IPS-20b (cell line): Measurements from ENCODE around the gene ME1.
"Not testable (repeated sequence)": the region's sequence is repeated elsewhere in the genome, so short reads cannot be mapped to it uniquely, and the experiment has no call there.

Experiments
- H3K27ac ChIP-seq: one replicate; pipeline ENCODE4 v1.5.1; 2013; ENCODE audit warnings: low read length
- H3K27me3 ChIP-seq: 2 replicates; pipeline ENCODE4 v1.6.1; 2013; ENCODE audit warnings: mild to moderate bottlenecking, low read length, inconsistent platforms; ENCODE audit not compliant: insufficient read depth
- H3K36me3 ChIP-seq: 2 replicates; pipeline ENCODE4 v1.6.1; 2013; ENCODE audit warnings: low read depth, mild to moderate bottlenecking, inconsistent platforms, low read length, moderate library complexity; ENCODE audit not compliant: insufficient read depth
- H3K4me1 ChIP-seq: 2 replicates; pipeline ENCODE4 v1.6.1; 2013; ENCODE audit warnings: mild to moderate bottlenecking, control low read depth, inconsistent platforms, low read length, moderate library complexity; ENCODE audit not compliant: insufficient read depth
- H3K4me3 ChIP-seq: 2 replicates; pipeline ENCODE4 v1.5.1; 2013; ENCODE audit warnings: mild to moderate bottlenecking, low read length, inconsistent platforms
- H3K9ac ChIP-seq: 2 replicates; pipeline ENCODE4 v1.6.1; 2013; ENCODE audit warnings: low read depth, mild to moderate bottlenecking, inconsistent platforms, low read length, moderate library complexity
- H3K9me3 ChIP-seq: 2 replicates; pipeline ENCODE4 v1.6.1; 2013; ENCODE audit warnings: mild to moderate bottlenecking, low read depth, low read length, inconsistent platforms; ENCODE audit not compliant: insufficient read depth

ME1 gene

DNA sequence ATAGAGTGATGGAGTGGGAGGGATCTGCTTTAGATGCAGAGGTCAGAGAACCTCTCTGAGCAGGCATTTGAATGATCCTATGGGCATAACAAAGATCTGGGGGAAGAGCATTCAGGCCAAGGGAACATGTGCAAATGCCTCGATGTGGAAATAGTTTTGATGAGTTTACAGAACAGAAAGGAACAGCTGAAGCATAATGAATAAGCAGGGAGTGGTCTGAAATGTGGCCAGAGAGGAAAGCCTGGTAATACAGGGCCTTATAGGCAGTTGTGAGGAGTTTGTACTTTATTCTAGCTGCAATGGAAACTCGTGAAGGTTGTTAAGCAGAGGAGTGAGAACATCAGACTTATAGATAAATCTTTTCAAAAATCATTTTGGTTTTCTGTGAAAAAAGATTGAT, 33.0 kb upstream of the ME1 start:
- no peak overlapping the region for H3K9ac ChIP-seq
- no peak overlapping the region for H3K4me3 ChIP-seq
- no peak overlapping the region for H3K27ac ChIP-seq
- peaks cover 13% of the 10 kb centered on the region for H3K27me3 ChIP-seq
- H3K36me3 ChIP-seq, result no peaks in the 10 kb centered on the region
- H3K4me1 ChIP-seq, result 0 out of 2 replicates have a peak, but pooled peaks cover 3% of the 10 kb centered on the region
- no peaks in the 10 kb centered on the region for H3K9me3 ChIP-seq

DNA sequence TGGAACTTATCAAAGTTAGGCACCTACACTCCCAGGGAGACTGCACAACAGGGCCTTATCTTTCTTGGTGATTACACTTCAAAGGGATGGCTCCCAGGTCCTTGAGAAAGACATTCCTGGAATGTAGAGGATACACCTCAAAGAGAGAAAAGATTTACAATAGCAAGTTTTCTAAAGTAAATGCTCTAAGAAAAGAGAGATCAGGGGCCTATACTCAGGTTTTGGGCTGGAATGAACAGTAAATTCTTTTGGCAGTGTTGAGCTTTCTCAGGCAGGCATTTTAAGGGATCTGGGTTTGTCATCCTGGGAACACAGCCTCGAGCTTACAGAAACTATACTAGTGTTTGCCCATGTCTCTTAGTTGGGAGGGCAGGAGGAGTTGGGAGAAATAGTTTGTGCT, 31.7 kb upstream of the ME1 start:
- H3K27ac ChIP-seq, result no peak overlapping the region
- peaks cover 13% of the 10 kb centered on the region for H3K27me3 ChIP-seq
- no peak overlapping the region for H3K4me3 ChIP-seq
- H3K36me3 ChIP-seq, result no peaks in the 10 kb centered on the region
- no peak overlapping the region for H3K9ac ChIP-seq
- H3K4me1 ChIP-seq, result 0 out of 2 replicates have a peak, but pooled peaks cover 3% of the 10 kb centered on the region
- no peaks in the 10 kb centered on the region for H3K9me3 ChIP-seq

GRCh38 chr6:83461438-83461837, 30.6 kb upstream of the ME1 start:
- Histone ChIP-seq H3K4me3 (no peak overlapping the region), H3K4me1 (0 out of 2 replicates have a peak, but pooled peaks cover 3% of the 10 kb centered on the region), H3K27me3 (peaks cover 13% of the 10 kb centered on the region), H3K36me3 (no peaks in the 10 kb centered on the region), H3K27ac (no peak overlapping the region), H3K9me3 (no peaks in the 10 kb centered on the region), H3K9ac (no peak overlapping the region)

DNA sequence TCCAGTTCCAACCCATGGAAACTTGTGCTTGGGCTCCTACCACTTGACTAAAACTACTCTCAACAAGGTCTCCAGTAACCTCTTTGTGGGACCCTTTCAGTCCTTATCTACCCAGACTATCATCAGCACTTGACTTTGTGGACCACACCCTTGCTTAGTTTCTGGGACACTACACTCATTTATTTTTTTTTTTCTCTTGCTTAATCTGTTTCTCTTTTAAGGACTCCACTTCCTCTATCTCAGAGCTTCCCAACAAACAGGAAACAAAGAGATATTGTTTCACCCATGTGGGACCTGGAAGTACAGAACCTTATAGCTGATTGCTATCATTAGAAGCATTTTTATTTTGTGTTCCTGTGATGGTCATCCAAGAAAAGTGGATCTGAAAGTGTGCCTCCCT, 28.8 kb upstream of the ME1 start:
- Histone ChIP-seq H3K4me3 (no peak overlapping the region), H3K27ac (no peak overlapping the region), H3K4me1 (0 out of 2 replicates have a peak, but pooled peaks cover 3% of the 10 kb centered on the region), H3K27me3 (peaks cover 13% of the 10 kb centered on the region), H3K9ac (no peak overlapping the region), H3K36me3 (no peaks in the 10 kb centered on the region), H3K9me3 (no peaks in the 10 kb centered on the region)

- not testable (repeated sequence) for H3K36me3 ChIP-seq, H3K27ac ChIP-seq, H3K9me3 ChIP-seq, H3K4me3 ChIP-seq, H3K9ac ChIP-seq, H3K4me1 ChIP-seq, H3K27me3 ChIP-seq
Measured at GRCh38 chr6:83450015-83450414, 19.2 kb upstream of the ME1 start.

DNA sequence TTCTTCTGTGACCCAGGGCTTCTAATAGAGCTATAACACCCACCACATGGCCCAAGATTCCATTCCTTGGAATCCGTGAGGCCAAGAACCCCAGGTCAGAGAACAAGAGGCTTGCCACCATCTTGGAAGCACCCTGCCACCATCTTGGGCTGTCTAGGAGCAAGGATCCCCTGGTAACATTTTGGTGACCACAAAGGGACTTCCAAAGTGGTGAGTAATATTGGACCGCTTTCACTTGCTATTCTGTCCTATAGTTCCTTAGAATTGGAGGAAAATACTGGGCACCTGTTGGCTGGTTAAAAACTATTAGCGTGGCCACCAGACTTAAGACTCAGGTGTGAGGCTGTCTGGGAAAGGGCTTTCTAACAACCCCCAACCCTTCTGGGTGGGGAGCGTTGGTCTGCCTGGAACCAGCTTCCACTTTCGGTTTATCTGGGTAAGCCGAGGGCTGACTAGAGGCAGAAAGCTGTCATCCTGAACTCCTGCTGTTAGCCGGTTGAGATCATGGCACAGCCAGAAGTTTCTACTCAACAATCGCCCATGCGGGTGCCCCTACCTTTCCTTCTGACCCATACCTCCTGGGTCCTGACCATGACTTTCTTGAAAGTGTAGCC, 13.3 kb upstream of the ME1 start:
- H3K4me3 ChIP-seq, H3K27ac ChIP-seq, H3K27me3 ChIP-seq, H3K9ac ChIP-seq, H3K4me1 ChIP-seq, H3K36me3 ChIP-seq, H3K9me3 ChIP-seq: not testable (repeated sequence)

GRCh38 chr6:83443516-83443915, 12.7 kb upstream of the ME1 start:
- Histone ChIP-seq H3K9ac (no peak overlapping the region), H3K4me3 (no peak overlapping the region), H3K27me3 (no peaks in the 10 kb centered on the region), H3K4me1 (peaks cover 8% of the 10 kb centered on the region; the same call in 1 of the 2 replicates), H3K36me3 (no peaks in the 10 kb centered on the region), H3K27ac (no peak overlapping the region), H3K9me3 (no peaks in the 10 kb centered on the region)

DNA sequence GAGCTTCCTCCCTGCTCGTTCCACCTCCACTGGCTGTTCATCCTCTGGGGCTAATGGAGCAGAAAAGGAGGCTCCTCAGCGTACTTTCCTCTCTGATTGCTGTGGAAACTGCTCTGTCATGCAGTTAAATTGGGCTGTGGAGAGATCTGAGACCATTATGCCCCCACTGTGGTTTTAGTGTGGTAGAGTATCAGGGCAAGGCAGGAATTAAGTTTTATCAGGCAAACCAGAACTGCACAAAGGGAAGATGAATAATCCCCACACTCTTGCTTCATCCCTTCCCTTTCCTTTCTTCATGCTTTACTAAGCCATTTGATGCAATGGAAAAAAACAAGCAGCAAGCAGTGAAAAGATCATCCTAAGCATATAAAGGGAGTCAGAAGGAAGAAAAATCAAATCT, 11.9 kb upstream of the ME1 start:
- Histone ChIP-seq H3K9me3 (no peaks in the 10 kb centered on the region), H3K27me3 (no peaks in the 10 kb centered on the region), H3K4me1 (peaks cover 8% of the 10 kb centered on the region; the same call in 1 of the 2 replicates), H3K4me3 (no peak overlapping the region), H3K9ac (no peak overlapping the region), H3K27ac (no peak overlapping the region), H3K36me3 (no peaks in the 10 kb centered on the region)

DNA sequence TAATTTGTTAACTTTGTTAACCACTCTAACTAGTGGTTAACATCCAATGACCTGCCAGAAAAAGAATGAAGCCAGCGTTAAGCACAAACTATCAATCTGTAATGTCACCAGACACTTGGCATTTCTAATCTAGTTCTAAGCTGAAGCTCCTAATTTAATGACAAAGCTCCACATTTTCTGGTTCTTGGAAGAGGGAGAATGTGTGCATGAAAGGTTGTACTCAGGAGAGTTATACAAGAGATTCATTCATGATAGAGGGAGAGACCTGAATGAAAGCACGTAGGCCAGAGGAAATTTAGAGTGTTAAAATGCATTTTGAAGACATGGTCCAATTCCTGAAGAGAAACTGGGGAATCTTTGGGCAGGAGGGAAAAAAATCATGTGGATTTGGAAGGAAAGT, 8.3 kb upstream of the ME1 start:
- Histone ChIP-seq H3K4me3 (no peak overlapping the region), H3K27me3 (no peaks in the 10 kb centered on the region), H3K9ac (no peak overlapping the region), H3K27ac (no peak overlapping the region), H3K9me3 (no peaks in the 10 kb centered on the region), H3K36me3 (no peaks in the 10 kb centered on the region), H3K4me1 (peaks cover 8% of the 10 kb centered on the region; the same call in 1 of the 2 replicates)

GRCh38 chr6:83436674-83437073, 5.8 kb upstream of the ME1 start:
- Histone ChIP-seq H3K4me1 (peaks cover 1% of the 10 kb centered on the region; the same call in 1 of the 2 replicates), H3K36me3 (no peaks in the 10 kb centered on the region), H3K27me3 (peaks cover 5% of the 10 kb centered on the region), H3K27ac (no peak overlapping the region), H3K4me3 (no peak overlapping the region), H3K9me3 (no peaks in the 10 kb centered on the region), H3K9ac (no peak overlapping the region)

DNA sequence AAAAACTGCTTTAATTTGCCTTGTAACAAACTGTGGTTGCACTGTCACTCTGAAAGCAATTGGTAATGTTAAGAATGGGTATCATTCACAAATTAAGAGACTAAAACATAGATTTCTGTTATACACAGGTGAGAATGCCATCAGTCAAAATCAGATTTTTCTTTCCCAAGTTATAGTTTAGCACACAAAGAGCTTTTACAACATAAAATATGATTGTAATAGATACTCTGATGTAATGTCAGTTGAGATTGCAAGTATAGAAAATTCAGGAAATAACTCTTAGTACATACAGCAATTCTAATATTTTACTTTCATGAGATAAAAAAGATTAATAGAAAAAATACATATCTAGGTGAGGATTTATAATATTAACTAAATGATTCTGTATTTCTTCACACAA, 2.3 kb upstream of the ME1 start:
- Histone ChIP-seq H3K27ac (no peak overlapping the region), H3K36me3 (no peaks in the 10 kb centered on the region), H3K9me3 (no peaks in the 10 kb centered on the region), H3K27me3 (peaks cover 22% of the 10 kb centered on the region), H3K4me3 (no peak overlapping the region), H3K4me1 (peaks cover 9% of the 10 kb centered on the region; the same call in 1 of the 2 replicates), H3K9ac (no peak overlapping the region)

DNA sequence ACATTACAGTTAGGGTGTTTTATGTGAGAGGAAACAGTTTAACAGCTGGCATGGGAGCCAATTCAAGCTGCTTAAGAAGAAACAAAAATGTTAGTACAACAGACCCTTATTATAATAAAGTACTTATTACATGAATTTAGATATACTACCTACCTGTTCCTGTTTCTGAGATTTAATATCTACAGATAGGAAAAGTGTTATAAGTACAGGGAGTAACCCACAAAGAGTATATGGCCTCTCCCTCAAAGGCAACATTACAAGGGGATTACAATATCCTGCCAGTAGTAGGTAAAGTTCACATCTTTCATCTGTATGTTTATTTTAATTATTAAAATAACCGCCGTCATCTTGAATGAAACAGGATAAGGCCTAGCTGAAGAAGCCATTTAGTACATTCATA, 1.8 kb upstream of the ME1 start:
- Histone ChIP-seq H3K27me3 (peaks cover 22% of the 10 kb centered on the region), H3K36me3 (no peaks in the 10 kb centered on the region), H3K9me3 (no peaks in the 10 kb centered on the region), H3K4me1 (peaks cover 9% of the 10 kb centered on the region; the same call in 1 of the 2 replicates), H3K27ac (no peak overlapping the region), H3K4me3 (no peak overlapping the region), H3K9ac (no peak overlapping the region)
